Measurements from ENCODE around the gene CINP. TPM values are rescaled to one million over a fixed set of nuclear protein-coding genes. Genes with fewer than 3 reads are reported as not detected.

CINP gene
- total and polyA plus RNA-seq, 2 of the 8 experiments (the other 6 are each of a cell fraction or from before 2014, with no cell fraction given), result 47.8 to 51.6 TPM

- 0 out of 2 replicates have a peak, but pooled peaks have one; percentile 29 for TF ChIP-seq TAF1 (IDR thresholded peaks at IDR 0.05; ENCODE audit: low read depth, low read length)
- TF ChIP-seq POLR2A (IDR thresholded peaks at IDR 0.05; ENCODE audit: control extremely low read depth in 1 of 2, low read depth in 2 of 2, low read length in 2 of 2), result no peak
- TF ChIP-seq CBX8 (IDR thresholded peaks at IDR 0.05; ENCODE audit: borderline replicate concordance, low read depth, low read length), result no peak
- peak; percentile 95 for TF ChIP-seq BACH1 (IDR thresholded peaks at IDR 0.05; ENCODE audit: low read length)
- peak; percentile 15; the same call in 1 of the 2 replicates for TF ChIP-seq KDM1A (IDR thresholded peaks at IDR 0.05; ENCODE audit: borderline replicate concordance, low read length)
- TF ChIP-seq CEBPB (IDR thresholded peaks at IDR 0.05; ENCODE audit: low read depth, low read length), result no peak
- peak; percentile 23; the same call in 1 of the 2 replicates for TF ChIP-seq SUZ12 (IDR thresholded peaks at IDR 0.05; ENCODE audit: low read length)
- TF ChIP-seq TAF7 (optimal IDR thresholded peaks at IDR 0.05; ENCODE audit: borderline replicate concordance, low read depth, low read length), result no peak
- peak; percentile 80 for TF ChIP-seq E2F6 (IDR thresholded peaks at IDR 0.05)
- TF ChIP-seq SIX5 (IDR thresholded peaks at IDR 0.05; ENCODE audit: low read depth, low read length), result no peak
Measured at GRCh38 chr14:102314242-102315011, 48.3 kb downstream of the CINP start (continued).
